ENCODE data around the gene COX19.
A peak's percentile ranks its signal among the peaks of the same experiment; 100 is the strongest.

The COX19 gene

GRCh38 chr7:1020849-1021251 is 45.5 kb upstream of the COX19 start:
- no peak for DNase-seq (ENCODE audit: low read depth)
- no peak overlapping the region for H3K4me3 ChIP-seq (ENCODE audit: low read depth, low read length)
- TF ChIP-seq CTCF (IDR thresholded peaks at IDR 0.05; ENCODE audit: low read depth, low read length, missing control alignments): peak; percentile 8
- in situ Hi-C loops (cut with HindIII; ENCODE audit: low sequenced_read_pairs): no loop called here

DNA sequence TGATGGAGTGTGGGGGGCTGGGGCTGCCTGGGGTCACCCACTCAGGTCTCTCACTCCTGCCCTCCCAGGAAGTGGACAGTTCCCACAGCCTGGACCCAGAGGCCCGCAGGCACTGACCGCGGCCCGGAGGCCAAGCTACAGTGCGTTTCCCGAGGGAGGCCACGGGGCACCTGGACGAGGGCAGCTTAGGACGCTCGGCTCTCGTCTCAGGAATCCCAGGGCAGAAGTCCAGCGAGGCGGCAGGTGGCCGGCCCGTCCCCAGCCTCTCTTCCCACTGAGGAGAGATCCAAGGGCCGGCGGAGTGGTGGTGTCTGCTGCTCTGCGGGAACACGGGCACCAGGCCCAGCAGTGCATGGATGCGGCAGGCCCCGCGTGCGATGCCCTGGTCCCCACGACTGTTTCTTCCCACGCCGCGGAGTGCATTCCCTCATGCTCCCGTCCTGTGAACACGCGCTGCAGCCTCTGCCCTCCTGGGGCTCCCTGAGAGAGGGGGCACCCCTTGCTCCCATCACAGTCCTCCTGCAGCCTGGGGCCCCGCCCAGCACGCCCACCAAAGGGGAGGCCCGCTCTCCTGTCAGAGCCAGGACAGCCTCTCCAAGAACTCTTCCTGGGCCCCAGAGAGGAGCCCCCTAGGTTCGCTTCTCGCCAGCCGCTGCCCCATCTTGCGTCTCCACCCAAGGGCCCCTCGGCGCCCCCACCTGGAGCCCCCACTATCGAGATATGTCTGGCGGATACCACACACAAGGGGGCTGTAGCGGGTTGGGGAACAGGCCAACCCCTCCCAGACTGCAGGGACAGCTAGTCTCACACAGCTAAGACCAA is 44.7 kb upstream of the COX19 start:
- no peak for DNase-seq (ENCODE audit: low read depth)
- in situ Hi-C loops (cut with HindIII; ENCODE audit: low sequenced_read_pairs): no loop called here
- H3K4me3 ChIP-seq (ENCODE audit: low read depth, low read length): no peak overlapping the region
- no peak for TF ChIP-seq CTCF (IDR thresholded peaks at IDR 0.05; ENCODE audit: low read depth, low read length, missing control alignments)

DNA sequence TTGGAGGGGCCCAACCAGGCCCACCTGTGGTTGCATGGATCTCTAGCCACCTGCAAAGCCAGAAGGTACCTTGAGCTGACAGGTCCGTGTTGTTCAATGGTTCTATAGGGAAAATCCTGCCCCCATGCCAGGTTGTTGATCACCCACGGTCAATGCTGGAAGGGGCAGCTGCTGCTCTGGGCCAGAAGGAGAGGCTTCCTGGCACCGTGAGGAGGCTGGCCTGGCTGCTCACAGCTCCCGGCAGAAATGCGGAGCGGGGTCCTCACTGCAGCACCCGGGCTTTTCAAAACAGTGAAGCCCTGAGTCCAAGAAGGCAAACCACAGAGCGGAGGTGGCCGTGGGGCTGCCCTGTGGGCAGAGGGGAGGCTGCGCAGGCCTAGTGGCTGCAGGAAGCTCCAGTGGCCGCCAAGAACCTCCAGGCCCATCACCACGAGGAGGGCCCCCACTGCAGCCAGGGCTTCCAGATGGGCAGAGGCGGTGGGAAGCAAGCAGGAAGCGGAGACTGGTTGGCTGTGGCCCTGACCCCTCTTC is 44.0 kb upstream of the COX19 start:
- no peak for TF ChIP-seq CTCF (IDR thresholded peaks at IDR 0.05; ENCODE audit: low read depth, low read length, missing control alignments)
- in situ Hi-C loops (cut with HindIII; ENCODE audit: low sequenced_read_pairs): no loop called here
- no peak for DNase-seq (ENCODE audit: low read depth)
- H3K4me3 ChIP-seq (ENCODE audit: low read depth, low read length): no peak overlapping the region

GRCh38 chr7:1018334-1018695 is 43.0 kb upstream of the COX19 start:
- no peak for TF ChIP-seq CTCF (IDR thresholded peaks at IDR 0.05; ENCODE audit: low read depth, low read length, missing control alignments)
- no peak overlapping the region for H3K4me3 ChIP-seq (ENCODE audit: low read depth, low read length)
- in situ Hi-C loops (cut with HindIII; ENCODE audit: low sequenced_read_pairs): no loop called here
- DNase-seq (ENCODE audit: low read depth): no peak

- no peak for DNase-seq (ENCODE audit: low read depth)
- no peak overlapping the region for H3K4me3 ChIP-seq (ENCODE audit: low read depth, low read length)
- in situ Hi-C loops (cut with HindIII; ENCODE audit: low sequenced_read_pairs): no loop called here
- no peak for TF ChIP-seq CTCF (IDR thresholded peaks at IDR 0.05; ENCODE audit: low read depth, low read length, missing control alignments)
Observed at GRCh38 chr7:1017586-1018333, 42.4 kb upstream of the COX19 start.

GRCh38 chr7:1016577-1017531 is 41.5 kb upstream of the COX19 start:
- no peak overlapping the region for H3K4me3 ChIP-seq (ENCODE audit: low read depth, low read length)
- TF ChIP-seq CTCF (IDR thresholded peaks at IDR 0.05; ENCODE audit: low read depth, low read length, missing control alignments): no peak
- no peak for DNase-seq (ENCODE audit: low read depth)
- in situ Hi-C loops (cut with HindIII; ENCODE audit: low sequenced_read_pairs): no loop called here
